Measurements from ENCODE around the gene PACS1.
"Not testable (repeated sequence)": the region's sequence is repeated elsewhere in the genome, so short reads cannot be mapped to it uniquely, and the experiment has no call there.

Gene PACS1

GRCh38 chr11:66069715-66070603 lies at the start of gene PACS1:
TSS of gene PACS1 (plus strand) at chr11:66070272. CDS start at chr11:66070487, 215 bp downstream.
- DNase-seq (ENCODE audit: low read depth in 2 of 3, low spot score in 2 of 3) = peak; percentile 34 to 76 (median 71)

DNA sequence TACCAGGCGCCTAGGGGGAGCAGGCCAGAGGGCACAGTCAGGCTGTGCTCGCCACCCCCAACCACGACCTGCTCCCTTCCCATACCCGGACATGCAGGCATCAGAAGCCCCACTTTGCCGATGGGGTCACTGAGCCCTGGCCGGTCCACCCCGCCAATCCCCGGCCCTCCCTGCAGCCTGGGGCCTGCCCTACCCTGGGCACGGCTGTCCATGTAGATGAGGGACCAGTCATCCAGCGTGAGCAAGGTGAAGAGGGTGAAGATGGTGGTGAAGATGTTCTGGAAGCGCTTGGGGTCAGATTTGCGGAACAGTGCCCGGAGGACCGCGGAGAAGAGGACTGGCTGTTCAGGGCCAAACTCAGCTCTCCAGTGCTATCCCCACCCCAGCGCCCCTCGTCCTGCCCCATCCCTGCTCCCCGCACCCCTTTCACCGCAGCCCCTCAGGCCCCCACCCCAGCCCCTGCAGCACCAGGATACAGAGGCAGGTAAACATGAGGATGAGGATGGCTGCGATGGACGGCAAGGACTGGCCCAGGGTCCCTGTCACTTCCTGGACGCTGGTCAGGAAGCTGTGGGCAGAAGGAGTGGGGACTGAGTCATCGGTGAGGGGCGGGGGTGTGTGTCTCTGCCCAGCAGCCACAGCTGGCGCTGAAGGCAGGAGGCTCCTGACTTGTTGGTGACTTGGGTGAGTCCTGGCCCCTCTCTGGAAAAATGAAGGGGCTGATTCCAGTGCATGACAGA lies 49.3 kb upstream of the PACS1 start:
- peak in 1 of 3 experiments; percentile 9 for DNase-seq (ENCODE audit: low read depth in 2 of 3, low spot score in 2 of 3)

DNA sequence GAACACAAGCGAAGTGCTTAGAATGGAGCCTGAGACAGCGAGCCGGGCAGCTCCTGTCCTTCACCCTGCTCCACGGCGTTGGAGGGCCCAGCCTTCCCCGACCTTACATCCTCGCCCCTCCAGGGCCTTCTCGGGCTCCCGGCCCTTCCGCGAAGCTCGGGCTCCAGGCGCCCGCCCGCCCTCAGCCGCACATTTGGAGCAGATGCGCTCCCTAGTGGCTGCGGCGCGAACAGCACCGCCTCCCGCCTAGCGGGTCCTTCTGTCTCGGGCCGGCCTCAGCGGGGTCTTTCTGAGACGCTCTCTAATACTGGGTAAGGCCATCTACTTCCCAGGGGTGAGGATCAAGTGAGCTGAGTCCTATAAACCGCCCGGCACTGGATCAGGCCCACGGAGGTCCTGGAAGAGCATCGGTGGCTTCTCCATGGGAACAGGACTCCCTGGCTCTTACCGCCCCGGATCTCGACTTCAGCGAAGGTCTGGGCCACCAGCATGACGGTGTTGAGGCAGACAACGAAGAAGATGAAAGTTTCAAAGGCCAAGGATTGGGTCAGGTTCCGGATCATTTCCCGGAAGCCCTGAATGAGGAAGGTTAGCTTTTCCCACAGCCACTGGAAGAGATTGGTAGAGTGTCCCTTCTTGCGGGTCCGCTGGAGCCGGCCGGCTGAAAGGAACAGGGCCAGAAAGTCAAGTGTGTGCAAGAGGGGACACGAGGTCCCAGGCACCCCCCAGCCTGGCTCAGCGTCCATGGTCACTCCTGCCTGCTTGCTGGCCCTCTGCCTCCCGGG lies 47.5 kb upstream of the PACS1 start:
- peak; percentile 47 to 88 (median 86) for DNase-seq (ENCODE audit: low read depth in 2 of 3, low spot score in 2 of 3)

GRCh38 chr11:66023186-66023440 lies 47.0 kb upstream of the PACS1 start:
- not testable (repeated sequence) for DNase-seq (ENCODE audit: low read depth in 2 of 3, low spot score in 2 of 3)

- no peak for DNase-seq (ENCODE audit: low read depth in 2 of 3, low spot score in 2 of 3)
Observed at GRCh38 chr11:66026017-66026529, 44.0 kb upstream of the PACS1 start, which contains the start of gene CATSPER1. TSS of gene CATSPER1 (minus strand) at chr11:66026479. CDS start at chr11:66026379, 100 bp downstream.

DNA sequence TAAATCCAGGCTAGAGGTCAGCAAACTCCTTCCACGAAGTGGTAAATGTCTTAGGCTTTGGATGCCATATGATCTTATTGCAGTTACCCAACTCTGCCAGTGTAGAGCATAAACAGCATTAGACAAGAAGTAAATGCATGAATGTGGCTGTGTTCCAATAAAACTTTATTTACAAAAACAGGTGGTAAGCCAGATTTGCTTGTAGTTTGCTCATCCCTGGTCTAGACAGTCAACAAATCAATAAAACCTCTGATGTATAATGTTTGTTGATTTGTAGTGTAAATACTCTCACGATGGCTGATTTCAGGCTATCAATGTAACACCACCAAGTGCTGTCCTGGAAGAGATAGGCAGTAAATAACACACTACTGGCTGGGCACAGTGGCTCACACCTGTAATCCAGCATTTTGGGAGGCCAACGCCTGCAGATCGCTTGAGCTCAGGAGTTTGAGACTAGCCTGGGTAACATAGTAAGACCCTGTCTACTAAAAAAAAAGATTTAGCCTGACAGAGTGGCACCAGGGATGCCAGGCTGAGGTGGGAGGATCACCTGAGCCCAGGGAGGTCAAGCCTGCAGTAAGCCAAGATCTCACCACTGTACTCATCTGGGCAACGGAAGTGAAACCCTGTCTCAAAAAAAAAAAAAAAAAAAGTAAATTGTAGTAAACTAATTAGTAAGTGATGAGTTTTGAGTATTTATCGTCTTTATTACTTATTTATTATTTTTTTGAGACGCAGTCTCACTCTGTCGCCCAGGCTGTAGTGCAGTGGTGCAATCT lies 36.9 kb upstream of the PACS1 start:
- DNase-seq (ENCODE audit: low read depth in 2 of 3, low spot score in 2 of 3) = no peak

GRCh38 chr11:66035653-66036333 lies 34.3 kb upstream of the PACS1 start:
- no peak for DNase-seq (ENCODE audit: low read depth in 2 of 3, low spot score in 2 of 3)

DNA sequence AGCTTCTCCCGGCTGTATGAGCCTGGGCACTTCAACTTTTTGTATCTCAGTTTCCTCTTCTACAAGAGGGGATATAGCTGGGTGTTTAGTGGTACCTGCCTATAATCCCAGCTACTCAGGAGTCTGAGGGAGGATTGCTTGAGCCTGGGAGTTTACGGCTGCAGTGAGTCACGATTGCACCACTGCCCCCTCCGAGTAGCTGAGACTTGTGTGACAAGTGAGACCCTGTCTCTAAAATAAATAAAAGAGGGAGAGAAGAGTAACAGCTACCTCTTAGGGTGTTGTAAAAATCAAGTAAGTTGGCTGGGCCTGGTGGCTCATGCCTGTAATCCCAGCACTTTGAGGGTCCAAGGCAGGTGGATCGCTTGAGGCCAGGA lies 33.8 kb upstream of the PACS1 start:
- no peak for DNase-seq (ENCODE audit: low read depth in 2 of 3, low spot score in 2 of 3)

DNA sequence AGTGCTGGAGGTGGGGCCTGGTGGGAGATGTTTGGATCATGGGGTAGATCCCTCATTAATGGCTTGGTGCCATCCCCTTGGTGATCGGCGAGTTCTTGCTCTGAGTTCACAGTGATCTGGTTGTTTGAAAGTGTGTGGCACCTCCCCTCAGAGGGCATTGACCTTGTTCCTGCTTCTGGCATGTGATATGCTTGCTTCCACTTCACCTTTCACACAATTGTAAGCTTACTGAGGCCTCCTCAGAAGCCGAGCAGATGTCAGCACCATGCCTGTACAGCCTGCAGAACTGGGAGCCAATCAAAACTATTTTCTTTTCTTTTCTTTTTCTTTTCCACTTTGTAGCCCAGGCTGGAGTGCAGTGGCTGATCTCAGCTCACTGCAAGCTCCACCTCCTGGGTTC lies 32.7 kb upstream of the PACS1 start:
- no peak for DNase-seq (ENCODE audit: low read depth in 2 of 3, low spot score in 2 of 3)

DNA sequence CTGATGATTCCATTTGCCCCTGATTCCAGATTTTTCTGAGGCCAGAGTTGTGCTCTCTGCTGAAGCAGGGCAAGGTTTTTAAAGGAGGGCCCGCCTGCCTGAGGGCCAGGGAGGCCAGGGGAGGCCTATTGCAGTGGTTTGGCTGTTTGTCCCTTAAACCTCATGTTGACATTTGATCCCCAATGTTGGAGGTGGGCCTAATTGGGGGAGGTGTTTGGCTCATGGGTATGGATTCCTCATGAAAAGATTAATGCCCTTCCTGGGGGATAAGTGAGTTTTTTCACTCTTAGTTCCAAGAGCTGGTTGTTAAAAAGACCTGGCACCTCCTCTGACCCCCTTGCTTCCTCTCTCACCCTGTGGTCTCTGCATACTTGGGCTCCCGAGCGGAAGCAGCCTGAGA lies 30.3 kb upstream of the PACS1 start:
- no peak for DNase-seq (ENCODE audit: low read depth in 2 of 3, low spot score in 2 of 3)

DNA sequence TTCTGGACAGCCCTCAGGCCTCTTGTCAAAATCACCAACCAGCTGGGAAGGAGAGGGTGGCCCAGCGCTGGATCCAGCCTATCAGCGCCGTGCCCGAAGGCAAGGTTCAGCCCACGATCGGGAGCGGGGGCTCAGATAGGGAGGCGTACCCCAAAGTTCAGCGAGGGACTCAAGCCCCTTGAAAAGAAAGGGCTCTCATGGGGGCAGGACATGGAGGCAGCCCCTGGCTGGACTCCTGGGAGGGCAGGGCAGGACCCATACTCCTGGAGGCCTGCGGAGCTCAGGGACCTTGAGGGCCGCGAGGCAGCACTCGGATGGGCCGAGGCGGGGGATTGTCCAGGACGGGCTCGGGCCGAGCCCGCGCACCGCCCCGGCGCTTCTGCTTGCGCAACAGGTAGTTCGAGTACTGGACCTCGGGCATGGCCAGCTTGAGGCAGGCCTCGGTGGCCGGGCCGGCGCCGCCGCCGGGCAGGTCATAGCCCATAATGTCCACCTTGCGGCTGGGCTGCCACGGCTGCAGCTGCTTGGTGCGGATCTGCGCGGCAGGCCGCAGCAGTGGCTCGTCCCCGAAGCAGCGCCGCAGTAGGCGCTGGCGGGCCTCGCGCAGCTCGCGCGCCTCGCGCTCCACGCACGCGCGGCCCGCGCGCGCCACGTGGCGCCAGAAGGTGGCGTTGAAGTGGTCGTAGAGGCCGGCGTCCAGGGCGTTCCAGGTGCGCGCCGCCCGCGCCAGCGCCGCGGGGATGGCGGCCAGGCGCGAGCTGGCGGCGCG lies 27.7 kb upstream of the PACS1 start:
- no peak for DNase-seq (ENCODE audit: low read depth in 2 of 3, low spot score in 2 of 3)

GRCh38 chr11:66042996-66043906 lies 26.8 kb upstream of the PACS1 start:
- DNase-seq (ENCODE audit: low read depth in 2 of 3, low spot score in 2 of 3) = no peak

DNA sequence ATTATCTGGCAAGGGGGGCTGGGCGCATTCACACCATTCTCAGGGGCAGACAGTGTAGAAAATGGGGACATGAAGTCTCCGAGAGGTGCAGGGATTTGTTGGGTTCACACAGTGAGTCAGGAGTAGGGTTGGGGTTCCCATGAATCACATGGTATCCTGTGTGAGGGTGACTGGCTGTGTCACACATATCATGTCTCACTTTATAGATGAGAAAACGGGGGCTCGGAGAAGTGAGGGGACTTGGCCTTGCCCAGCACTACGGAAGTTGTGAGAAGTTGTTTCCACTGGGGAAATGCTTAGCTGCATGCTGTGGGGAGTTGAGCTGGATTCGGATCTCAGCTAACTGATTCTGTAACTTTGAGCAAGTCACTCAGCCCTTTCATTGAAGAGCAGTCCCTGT lies 25.3 kb upstream of the PACS1 start:
- no peak for DNase-seq (ENCODE audit: low read depth in 2 of 3, low spot score in 2 of 3)

DNA sequence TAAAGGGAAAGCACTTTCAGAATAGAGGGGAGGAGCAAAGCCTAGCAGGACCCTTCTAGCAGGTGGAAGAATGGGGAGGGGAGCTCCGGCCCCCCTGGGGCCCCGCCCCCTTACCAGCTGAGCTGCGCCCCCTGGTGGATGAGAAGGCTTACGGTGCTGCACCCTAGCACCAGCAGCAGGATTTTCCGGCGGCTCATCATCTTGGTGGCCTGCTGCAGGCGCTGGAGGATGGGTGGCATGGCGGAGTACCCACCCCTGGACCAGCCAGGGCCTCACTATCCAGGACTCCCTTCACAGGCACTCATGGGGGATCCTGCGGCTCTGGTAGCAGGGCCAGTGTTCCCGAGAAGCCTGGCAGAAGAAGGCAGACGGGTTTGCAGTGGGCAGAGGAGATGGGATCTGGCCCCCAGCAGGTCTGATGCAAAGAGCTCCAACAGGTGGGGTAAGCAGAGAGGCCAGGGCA lies 24.9 kb upstream of the PACS1 start:
- DNase-seq (ENCODE audit: low read depth in 2 of 3, low spot score in 2 of 3) = peak; percentile 59 to 77 (median 69)

DNA sequence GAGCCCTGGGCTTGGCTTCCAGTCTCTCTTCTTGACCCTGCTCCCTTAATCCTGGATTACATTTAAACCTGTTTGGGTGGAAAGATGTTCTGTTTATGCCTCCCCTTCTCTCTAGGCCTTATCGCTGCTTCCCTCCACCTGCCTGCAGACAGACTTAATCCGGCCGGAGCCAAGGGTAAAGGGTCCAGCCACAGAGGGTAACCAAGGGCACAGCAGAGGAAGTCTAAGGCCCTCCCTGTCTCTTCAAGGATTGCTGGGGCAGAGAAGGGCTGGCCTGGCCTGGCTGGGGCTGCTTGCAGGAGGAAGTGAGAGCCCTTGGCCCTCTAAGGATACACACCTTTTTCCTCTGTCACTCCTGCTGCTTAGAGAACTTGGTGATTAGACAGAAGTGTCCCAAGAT lies 23.2 kb upstream of the PACS1 start:
- no peak for DNase-seq (ENCODE audit: low read depth in 2 of 3, low spot score in 2 of 3)

- no peak for DNase-seq (ENCODE audit: low read depth in 2 of 3, low spot score in 2 of 3)
Observed at GRCh38 chr11:66047541-66048365, 22.3 kb upstream of the PACS1 start.
